GM18909 (cell line): ENCODE measurements around the gene GRK4.

ENCODE experiments used
- ATAC-seq: cut with Tn5 transposase; IDR thresholded peaks from one replicate; pipeline ENCODE4 v1.9.1; 2021; ENCODE audit warnings: mild to moderate bottlenecking; ENCODE audit not compliant: unreplicated experiment, poor library complexity

Gene GRK4

GRCh38 chr4:2995546-2996265 lies 32.3 kb downstream of the GRK4 start:
- ATAC-seq: no peak

DNA sequence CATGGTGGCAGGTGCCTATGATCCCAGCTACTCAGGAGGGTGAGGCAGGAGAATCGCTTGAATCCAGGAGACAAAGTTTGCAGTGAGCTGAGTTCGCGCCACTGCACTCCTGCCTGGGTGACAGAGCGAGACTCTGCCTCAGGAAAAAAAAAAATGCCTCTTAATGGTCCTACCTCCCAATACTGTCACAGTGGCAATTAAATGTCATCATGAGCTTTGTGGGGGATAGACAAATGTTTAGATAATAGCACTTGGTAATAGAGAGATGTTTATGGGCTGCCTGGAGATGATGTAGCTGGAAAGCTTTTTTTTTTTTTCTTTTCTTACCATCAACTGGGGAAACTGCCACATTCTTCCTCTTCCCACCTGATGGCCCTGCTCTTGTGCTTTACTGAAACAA lies 33.0 kb downstream of the GRK4 start:
- ATAC-seq: no peak

DNA sequence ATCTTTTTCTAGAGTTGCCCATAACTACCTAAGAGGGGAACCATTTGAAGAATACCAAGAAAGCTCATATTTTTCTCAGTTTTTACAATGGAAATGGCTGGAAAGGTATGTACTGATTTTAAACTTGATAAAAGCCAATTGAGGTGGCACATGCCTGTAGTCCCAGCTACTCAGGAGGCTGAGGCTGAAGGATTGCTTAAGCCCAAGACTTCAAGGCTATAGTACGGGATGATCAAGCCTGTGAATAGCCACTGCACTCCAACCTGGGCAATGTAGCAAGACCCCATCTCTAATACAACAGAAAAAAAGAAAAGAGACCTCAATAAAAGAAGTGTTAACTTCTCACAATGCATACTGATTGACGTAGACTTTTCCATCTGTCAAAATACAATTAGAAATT lies 44.4 kb downstream of the GRK4 start:
- ATAC-seq: no peak

DNA sequence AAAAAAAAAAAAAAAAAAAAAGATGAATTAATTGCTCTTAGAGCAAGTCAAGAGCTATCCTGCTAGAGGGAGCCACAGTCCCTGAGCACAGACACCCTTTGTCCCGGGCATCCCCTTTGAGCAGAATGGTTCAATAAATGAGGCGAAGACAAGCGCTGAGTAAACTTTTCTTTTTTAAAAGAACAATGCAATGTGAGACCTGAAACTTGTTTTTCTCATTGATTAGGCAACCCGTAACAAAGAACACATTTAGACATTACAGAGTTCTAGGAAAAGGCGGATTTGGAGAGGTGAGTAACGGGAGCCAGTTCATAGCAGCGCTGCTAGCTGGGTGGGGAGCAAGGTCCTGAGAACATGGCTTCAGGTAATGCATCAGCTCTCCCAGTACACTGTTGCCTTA lies 46.1 kb downstream of the GRK4 start:
- ATAC-seq: no peak

GRCh38 chr4:3010577-3010976 lies 47.2 kb downstream of the GRK4 start:
- no peak for ATAC-seq

DNA sequence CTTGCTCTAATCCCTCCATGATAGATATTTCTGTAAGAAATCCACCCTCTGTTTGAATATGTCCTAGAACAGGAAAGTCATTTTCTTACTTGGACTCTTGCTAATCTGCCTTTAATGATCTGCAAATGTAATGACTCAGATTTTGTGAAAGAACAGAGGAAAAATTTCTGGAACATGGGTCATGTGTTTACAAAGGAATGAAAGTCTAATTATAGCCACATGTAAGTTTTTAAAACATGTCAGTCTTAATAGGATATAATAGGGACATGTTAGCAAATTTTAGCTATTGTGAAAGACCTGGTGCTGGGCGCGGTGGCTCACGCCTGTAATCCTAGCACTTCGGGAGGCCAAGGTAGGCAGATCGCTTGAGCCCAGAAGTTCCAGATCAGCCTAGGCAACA lies 47.6 kb downstream of the GRK4 start:
- ATAC-seq: no peak

DNA sequence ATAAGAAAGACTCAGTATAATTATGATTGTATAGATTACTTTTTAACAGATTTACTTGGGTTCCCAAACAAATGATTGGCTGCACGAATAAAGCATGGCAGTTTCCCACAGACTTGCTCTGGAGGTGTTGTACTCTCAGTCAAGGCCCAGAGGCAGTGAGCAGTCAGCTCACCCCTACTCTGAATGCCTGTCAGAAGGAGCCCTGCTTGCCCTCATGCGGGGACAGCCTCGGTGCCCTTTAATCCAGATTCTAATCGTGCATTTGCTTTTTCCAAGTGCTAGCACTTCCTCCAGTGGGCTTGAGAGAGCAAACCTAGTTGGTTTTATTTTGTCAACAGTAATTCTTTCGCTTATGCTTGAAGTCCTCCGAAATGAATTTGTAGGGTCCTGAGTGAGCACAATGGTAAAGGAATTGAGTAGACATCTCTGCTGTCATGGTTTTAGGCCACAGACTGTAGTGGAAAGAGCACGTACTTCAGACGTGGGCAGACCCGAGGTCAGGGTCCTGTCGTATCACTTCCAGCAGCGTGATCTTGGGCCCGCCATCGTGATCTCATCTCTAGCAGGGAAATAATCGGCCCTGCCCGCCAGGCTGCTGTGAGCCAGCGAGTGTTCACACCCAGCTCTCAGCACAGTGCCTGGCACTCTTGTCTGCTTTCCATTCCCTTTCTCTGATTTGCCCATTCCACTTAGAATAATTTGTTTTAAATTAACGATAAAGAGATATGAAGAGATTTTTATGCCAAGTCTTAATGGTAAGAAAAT lies 48.3 kb downstream of the GRK4 start:
- no peak for ATAC-seq

DNA sequence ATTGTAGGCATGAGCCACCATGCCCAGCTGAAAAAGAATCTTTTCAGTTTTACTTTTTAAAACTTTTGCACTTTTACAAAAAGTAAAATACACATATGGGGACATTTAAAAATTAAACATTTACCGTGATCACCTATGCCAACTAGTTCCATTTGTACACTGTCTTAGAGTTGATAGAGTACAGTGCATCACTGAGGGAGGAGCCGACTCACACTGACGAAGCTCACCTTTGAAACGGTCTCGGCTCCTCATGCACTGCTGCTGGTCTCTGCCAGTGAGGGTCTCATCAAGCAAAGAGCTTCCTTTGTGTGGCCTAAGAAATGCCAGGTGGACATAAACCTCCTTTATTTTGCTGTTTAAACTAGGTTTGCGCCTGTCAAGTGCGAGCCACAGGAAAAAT lies 50.0 kb downstream of the GRK4 start:
- ATAC-seq: no peak

GRCh38 chr4:3013839-3014350 lies 50.5 kb downstream of the GRK4 start:
- ATAC-seq: peak; percentile 65

GRCh38 chr4:3016961-3017360 lies 53.6 kb downstream of the GRK4 start:
- ATAC-seq: no peak

- no peak for ATAC-seq
Observed at GRCh38 chr4:3017504-3017903, 54.1 kb downstream of the GRK4 start.

- no peak for ATAC-seq
Observed at GRCh38 chr4:3019145-3019846, 55.9 kb downstream of the GRK4 start.

GRCh38 chr4:3021127-3021526 lies 57.8 kb downstream of the GRK4 start:
- ATAC-seq: no peak

DNA sequence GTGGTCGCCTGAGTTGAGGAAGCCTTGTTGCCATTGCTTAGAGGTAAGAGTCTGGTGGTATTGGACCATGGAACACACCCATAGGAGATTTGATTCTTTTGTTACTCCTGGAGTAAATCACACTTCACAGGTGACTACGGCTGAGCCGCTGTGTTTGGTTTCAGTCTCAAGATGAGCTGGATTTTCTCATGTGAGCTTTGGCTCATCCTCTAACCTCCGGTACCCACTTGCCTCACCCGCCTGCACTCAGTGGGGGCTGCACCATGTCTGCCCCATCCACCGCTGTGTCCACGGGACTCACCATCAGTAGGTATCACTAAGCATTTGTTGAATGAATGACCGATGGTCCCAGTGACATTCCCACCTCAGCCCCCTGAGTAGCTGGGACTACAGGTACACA lies 58.3 kb downstream of the GRK4 start:
- no peak for ATAC-seq

- no peak for ATAC-seq
Observed at GRCh38 chr4:3022112-3022511, 58.7 kb downstream of the GRK4 start.

DNA sequence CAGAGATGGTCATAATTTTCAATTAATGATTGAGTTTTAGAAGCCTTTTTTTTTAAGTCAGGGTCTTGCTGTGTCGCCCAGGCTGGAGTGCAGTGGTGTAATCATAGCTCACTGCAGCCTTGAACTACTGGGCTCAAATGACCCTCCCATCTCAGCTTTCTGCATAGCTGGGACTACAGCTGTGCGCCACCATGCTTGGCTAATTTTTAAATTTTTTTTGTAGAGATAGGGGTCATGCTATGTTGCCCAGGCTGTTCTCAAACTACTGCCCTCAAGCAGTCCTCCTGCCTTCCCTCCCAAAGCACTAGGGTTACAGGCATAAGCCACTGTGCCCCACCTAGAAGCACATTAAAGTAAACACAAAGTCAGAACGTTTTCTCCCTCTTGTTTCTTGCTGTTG lies 59.3 kb downstream of the GRK4 start:
- no peak for ATAC-seq

GRCh38 chr4:3025881-3026280 lies 62.5 kb downstream of the GRK4 start:
- no peak for ATAC-seq

DNA sequence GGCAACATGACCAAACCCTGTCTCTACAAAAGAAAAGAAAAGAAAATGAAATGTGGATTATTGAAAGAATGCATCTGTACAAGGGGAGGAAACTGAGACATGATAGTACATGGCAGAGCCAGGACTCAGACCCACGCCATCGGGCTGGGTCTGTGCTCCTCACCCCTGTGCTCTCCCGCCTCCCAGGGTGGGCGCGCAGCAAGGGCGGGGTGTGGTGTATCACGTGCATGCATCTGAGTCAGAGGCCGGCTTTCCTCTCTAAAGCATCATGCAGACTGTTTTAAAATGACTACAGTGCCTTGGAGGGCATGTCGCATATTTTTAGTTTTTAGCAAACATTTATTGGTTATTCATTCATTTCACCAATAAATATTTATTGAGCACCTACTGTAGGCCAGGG lies 63.2 kb downstream of the GRK4 start:
- no peak for ATAC-seq

DNA sequence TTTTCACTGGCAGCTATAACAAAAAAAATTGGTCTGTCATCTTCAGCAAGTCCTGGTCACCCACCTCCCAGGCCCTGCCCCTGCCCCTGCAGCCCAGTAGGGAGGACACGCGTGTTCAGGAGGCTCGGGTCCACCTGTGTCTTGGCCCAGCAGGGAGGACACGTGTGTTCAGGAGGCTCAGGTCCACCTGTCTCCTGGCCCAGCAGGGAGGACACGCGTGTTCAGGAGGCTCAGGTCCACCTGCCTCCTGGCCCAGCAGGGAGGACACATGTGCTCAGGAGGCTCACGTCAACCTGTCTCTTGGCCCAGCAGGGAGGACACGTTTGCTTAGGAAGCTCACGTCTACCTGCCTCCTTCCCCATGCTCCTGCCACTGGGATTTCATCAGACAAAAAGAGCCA lies 66.1 kb downstream of the GRK4 start:
- no peak for ATAC-seq

DNA sequence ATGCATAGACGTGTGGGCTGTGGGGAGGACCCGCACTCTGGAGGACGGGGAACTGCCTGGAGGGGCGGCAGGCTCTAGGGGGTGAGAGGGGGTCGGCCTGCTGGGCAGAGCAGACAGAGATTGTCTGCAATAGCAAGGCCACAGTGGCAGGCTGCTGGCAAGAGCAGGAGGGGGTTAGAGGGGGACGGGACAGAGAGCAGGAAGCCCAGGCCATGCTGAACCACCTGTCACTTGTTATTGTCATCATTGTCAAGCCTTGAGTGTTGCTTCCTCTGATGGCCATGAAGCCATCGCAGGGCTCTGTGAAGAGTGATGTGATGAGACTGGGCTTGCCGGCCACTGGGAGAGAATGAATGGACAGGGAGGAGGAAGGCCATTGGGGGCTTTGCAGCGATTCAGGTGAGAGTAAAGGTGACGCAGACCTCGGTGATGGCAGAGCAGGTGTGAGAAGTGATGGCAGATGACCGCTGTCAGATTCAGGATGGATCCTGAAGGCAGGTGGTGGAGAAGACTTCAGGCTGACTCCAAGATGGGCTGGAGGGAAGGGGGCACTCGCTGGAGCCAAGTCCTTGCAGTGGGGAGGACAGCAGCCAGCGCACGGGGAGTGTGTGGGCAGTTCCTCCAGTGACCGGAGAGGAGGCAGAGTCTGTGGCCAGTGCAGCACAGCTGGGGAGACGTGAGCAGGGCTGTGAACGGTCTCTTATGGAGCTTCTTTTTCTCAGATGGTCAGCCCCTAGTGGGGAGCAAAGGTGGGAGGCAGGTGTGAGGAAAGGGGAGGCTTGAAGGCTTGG lies 67.4 kb downstream of the GRK4 start:
- ATAC-seq: no peak
